SJSA1 (cell line): Measurements from ENCODE around the gene PRKCE. TPM values are rescaled to one million over a fixed set of nuclear protein-coding genes. Genes with fewer than 3 reads are reported as not detected.

Experiments
- DNase-seq, 2 experiments: peaks; one replicate each; pipeline ENCODE4 v3.0.0-alpha.2; 2015 to 2020; ENCODE audit warnings: low spot score in 2 of 2, low read depth in 1 of 2
- H3K27ac ChIP-seq: fragments of 250-450 bp; sonication (Bioruptor Pico); 2 replicates; pipeline ENCODE4 v1.5.1; 2020; ENCODE audit warnings: mild to moderate bottlenecking, moderate library complexity
- H3K27me3 ChIP-seq: fragments of 250-450 bp; sonication (Bioruptor Pico); replicated peaks from 2 replicates; pipeline ENCODE4 v1.5.1; 2020; ENCODE audit warnings: mild to moderate bottlenecking, moderate library complexity
- H3K36me3 ChIP-seq: fragments of 250-450 bp; sonication (Bioruptor Pico); 2 replicates; pipeline ENCODE4 v1.5.1; 2020; ENCODE audit warnings: mild to moderate bottlenecking
- H3K4me1 ChIP-seq: fragments of 250-450 bp; sonication (Bioruptor Pico); replicated peaks from 2 replicates; pipeline ENCODE4 v1.6.1; 2021; ENCODE audit warnings: mild to moderate bottlenecking
- H3K4me3 ChIP-seq: fragments of 250-450 bp; sonication (Bioruptor Pico); 2 replicates; pipeline ENCODE4 v1.5.1; 2020; ENCODE audit warnings: mild to moderate bottlenecking
- H3K9me3 ChIP-seq: fragments of 250-450 bp; sonication (Bioruptor Pico); replicated peaks from 2 replicates; pipeline ENCODE4 v1.5.1; 2020; ENCODE audit warnings: mild to moderate bottlenecking
- total RNA-seq: library from RNA; depleted of rRNA; stranded (reverse); fragments of >200 nt; shearing (Covaris generic); gene quantifications from 2 replicates; pipeline ENCODE4 v1.2.3, GENCODE V29; 2014

Gene PRKCE
- total RNA-seq, 1 experiment from 2014 or later, result 43.3 TPM

- H3K4me3 ChIP-seq, result no peak overlapping the region
- no peaks in the 10 kb centered on the region for H3K4me1 ChIP-seq
- no peak overlapping the region for H3K27ac ChIP-seq
- no peak for DNase-seq
- no peaks in the 10 kb centered on the region for H3K9me3 ChIP-seq
- no peaks in the 10 kb centered on the region for H3K27me3 ChIP-seq
- no peaks in the 10 kb centered on the region for H3K36me3 ChIP-seq
Measured at GRCh38 chr2:45721150-45721549, 69.7 kb downstream of the PRKCE start.

DNA sequence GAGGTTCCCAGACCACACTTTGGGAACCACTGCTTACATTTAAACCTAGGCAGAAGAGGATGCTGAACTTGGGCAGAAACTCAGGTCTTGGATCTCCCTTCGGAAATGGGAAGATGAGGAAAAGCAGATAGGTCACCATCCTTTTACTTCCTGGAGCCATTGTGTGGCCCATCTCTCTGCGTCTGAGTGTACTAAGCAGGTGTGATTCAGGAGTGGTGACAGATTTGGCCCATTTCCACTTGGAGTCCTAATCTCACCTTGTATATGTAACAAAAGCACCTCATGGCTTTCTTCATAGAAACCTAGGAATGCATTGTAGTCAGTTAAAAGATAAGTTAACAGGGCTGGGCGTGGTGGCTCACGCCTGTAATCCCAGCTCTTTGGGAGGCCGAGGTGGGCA lies 71.0 kb downstream of the PRKCE start:
- H3K4me3 ChIP-seq, result no peak overlapping the region
- DNase-seq, result no peak
- H3K27ac ChIP-seq, result no peak overlapping the region
- H3K9me3 ChIP-seq, result no peaks in the 10 kb centered on the region
- no peaks in the 10 kb centered on the region for H3K27me3 ChIP-seq
- H3K4me1 ChIP-seq, result no peaks in the 10 kb centered on the region
- no peaks in the 10 kb centered on the region for H3K36me3 ChIP-seq

DNA sequence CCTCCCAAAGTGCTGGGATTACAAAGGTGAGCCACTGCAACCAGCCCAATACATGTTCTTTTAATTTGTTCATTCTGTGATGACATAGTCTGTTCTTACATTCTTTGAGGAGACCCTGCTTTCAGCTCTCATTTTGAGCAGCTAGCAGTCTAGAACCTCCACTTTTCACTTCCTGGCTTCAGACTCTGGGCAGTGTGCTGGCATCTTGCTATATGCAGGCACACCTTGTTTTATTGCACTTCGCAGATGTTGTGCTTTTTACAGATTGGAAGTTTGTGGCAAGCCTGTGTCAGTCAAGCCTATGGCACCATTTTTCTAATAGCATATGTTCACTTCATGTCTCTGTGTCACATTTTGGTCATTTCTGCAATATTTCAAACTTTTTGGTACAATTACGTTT lies 72.4 kb downstream of the PRKCE start:
- no peaks in the 10 kb centered on the region for H3K36me3 ChIP-seq
- no peak overlapping the region for H3K27ac ChIP-seq

GRCh38 chr2:45724335-45724734 lies 72.9 kb downstream of the PRKCE start:
- no peaks in the 10 kb centered on the region for H3K4me1 ChIP-seq
- no peak overlapping the region for H3K27ac ChIP-seq
- DNase-seq, result no peak
- H3K36me3 ChIP-seq, result no peaks in the 10 kb centered on the region
- no peaks in the 10 kb centered on the region for H3K27me3 ChIP-seq
- H3K4me3 ChIP-seq, result no peak overlapping the region
- H3K9me3 ChIP-seq, result no peaks in the 10 kb centered on the region

More for the DNA sequence above, 72.4 kb downstream of the PRKCE start:
- Histone ChIP-seq H3K27me3 (no peaks in the 10 kb centered on the region), H3K9me3 (no peaks in the 10 kb centered on the region), H3K4me1 (no peaks in the 10 kb centered on the region), H3K4me3 (no peak overlapping the region)
- no peak for DNase-seq

DNA sequence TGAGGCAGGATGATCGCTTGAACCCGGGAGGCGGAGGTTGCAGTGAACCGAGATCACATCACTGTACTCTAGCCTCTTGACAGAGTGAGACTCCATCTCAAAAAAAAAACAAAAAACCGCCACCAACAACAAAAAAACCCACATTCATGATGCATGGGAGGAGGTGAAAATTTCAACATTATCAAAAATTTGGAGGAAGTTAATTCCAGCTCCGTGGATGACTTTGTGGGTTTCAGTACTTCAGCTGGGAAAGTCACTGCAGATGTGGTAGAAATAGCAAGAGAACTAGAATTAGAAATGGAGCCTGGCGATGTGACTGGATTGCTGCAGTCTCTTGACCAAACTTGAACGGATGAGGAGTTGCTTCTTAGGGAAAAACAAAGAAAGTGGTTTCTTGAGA lies 74.3 kb downstream of the PRKCE start:
- Histone ChIP-seq H3K4me1 (no peaks in the 10 kb centered on the region), H3K9me3 (no peaks in the 10 kb centered on the region), H3K36me3 (no peaks in the 10 kb centered on the region), H3K27me3 (no peaks in the 10 kb centered on the region), H3K27ac (no peak overlapping the region), H3K4me3 (no peak overlapping the region)
- DNase-seq, result no peak

- H3K4me3 ChIP-seq, result no peak overlapping the region
Measured at GRCh38 chr2:45726188-45726587, 74.7 kb downstream of the PRKCE start.

DNA sequence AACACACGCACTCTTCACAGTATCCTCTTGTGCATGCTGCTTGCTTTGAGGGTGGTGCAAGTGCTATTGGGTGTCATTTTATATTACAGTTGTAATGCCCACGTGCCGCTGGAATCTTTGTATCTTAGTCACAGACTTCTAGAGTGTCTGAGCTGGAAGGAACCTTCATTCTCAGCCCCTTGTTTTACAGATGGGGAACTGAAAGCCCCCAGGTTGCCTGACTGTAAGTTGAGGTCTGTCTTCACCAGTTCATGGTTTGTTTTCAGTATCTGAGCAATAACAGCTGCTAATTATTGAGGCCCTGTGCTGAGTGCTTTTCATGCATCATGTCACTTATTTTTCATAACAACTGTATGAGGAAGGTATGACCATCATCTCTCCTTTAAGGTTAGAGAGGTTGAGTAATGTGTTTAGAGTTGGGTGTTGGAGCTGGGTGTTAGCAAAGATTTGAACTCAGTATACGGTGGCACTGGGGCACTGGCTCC lies 77.0 kb downstream of the PRKCE start:
- H3K27ac ChIP-seq, result no peak overlapping the region
- no peaks in the 10 kb centered on the region for H3K36me3 ChIP-seq
- no peaks in the 10 kb centered on the region for H3K4me1 ChIP-seq
- no peaks in the 10 kb centered on the region for H3K9me3 ChIP-seq
- H3K4me3 ChIP-seq, result no peak overlapping the region
- H3K27me3 ChIP-seq, result no peaks in the 10 kb centered on the region
- no peak for DNase-seq

More at GRCh38 chr2:45726188-45726587, 74.7 kb downstream of the PRKCE start:
- DNase-seq, result no peak
- H3K27ac ChIP-seq, result no peak overlapping the region
- no peaks in the 10 kb centered on the region for H3K9me3 ChIP-seq
- H3K36me3 ChIP-seq, result no peaks in the 10 kb centered on the region
- H3K27me3 ChIP-seq, result no peaks in the 10 kb centered on the region
- no peaks in the 10 kb centered on the region for H3K4me1 ChIP-seq

DNA sequence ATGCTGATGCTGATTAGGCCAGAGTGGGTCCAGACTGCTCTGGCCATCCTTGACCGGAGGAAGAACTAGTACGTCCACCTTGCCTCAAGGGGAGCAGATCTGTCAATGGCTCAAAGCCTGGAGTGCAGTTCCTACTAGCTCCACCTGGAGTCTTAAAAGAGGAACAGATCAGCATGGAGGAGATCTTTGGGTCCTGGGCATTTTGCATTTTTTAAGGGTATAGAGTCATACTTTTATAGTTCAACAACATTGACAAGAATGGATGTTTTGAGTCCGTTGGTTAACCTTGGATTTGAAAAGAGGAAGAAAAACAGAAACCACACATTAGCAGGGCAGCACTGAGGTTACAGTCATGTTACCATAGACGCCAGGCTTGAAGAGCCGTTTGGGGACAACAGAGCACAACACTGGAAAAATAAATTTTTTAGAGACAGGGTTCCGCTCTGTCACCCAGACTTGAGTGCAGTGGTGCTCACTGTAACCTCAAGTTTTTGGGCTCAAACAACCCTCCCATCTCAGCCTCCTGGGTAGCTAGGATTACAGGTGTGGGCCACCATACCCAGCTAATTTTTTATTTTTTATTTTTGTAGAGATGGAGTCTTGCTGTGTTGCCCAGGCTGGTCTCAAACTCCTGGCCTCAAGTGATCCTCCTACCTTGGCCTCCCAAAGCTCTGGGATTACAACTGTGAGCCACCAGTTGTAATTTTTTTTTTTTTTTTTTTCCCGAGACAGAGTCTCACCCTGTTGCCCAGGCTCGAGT lies 78.5 kb downstream of the PRKCE start:
- Histone ChIP-seq H3K4me3 (no peak overlapping the region), H3K4me1 (no peaks in the 10 kb centered on the region), H3K27me3 (no peaks in the 10 kb centered on the region), H3K9me3 (no peaks in the 10 kb centered on the region), H3K36me3 (no peaks in the 10 kb centered on the region), H3K27ac (no peak overlapping the region)
- no peak for DNase-seq

GRCh38 chr2:45731141-45731540 lies 79.7 kb downstream of the PRKCE start:
- Histone ChIP-seq H3K9me3 (no peaks in the 10 kb centered on the region), H3K36me3 (no peaks in the 10 kb centered on the region), H3K4me1 (no peaks in the 10 kb centered on the region), H3K4me3 (no peak overlapping the region), H3K27ac (no peak overlapping the region), H3K27me3 (no peaks in the 10 kb centered on the region)
- no peak for DNase-seq

- H3K4me3 ChIP-seq, result no peak overlapping the region
- no peaks in the 10 kb centered on the region for H3K4me1 ChIP-seq
- DNase-seq, result no peak
- no peaks in the 10 kb centered on the region for H3K36me3 ChIP-seq
- H3K27me3 ChIP-seq, result no peaks in the 10 kb centered on the region
- H3K9me3 ChIP-seq, result no peaks in the 10 kb centered on the region
- H3K27ac ChIP-seq, result no peak overlapping the region
Measured at GRCh38 chr2:45732436-45732835, 81.0 kb downstream of the PRKCE start.

DNA sequence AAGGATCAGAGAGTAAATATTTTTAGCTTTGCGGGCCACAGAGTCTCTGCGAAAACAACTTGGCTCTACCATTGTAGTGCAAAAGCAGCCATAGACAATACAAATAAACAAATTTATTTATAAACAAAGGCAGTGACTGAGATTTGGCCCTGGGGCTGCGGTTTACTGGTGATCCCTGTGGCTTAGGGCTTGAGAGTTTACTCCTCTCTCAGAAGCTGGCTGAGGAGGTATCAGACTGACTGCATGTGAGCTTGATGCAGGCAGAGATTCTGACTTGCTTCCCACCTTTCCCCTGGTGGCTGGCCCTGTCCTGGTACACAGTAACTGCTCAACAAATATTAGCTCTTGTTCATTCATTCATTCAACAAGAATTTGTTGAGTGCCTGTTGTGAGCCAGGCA lies 81.5 kb downstream of the PRKCE start:
- Histone ChIP-seq H3K27ac (no peak overlapping the region), H3K27me3 (no peaks in the 10 kb centered on the region), H3K36me3 (no peaks in the 10 kb centered on the region), H3K9me3 (no peaks in the 10 kb centered on the region), H3K4me1 (no peaks in the 10 kb centered on the region), H3K4me3 (no peak overlapping the region)
- peak in 1 of 2 experiments; percentile 5 for DNase-seq

- no peak for DNase-seq
- Histone ChIP-seq H3K27ac (no peak overlapping the region), H3K27me3 (no peaks in the 10 kb centered on the region), H3K9me3 (no peaks in the 10 kb centered on the region), H3K36me3 (no peaks in the 10 kb centered on the region), H3K4me3 (no peak overlapping the region), H3K4me1 (no peaks in the 10 kb centered on the region)
Measured at GRCh38 chr2:45734336-45734735, 82.9 kb downstream of the PRKCE start.

- H3K27ac ChIP-seq, result no peak overlapping the region
- H3K27me3 ChIP-seq, result no peaks in the 10 kb centered on the region
- no peaks in the 10 kb centered on the region for H3K36me3 ChIP-seq
- H3K4me1 ChIP-seq, result no peaks in the 10 kb centered on the region
- no peak for DNase-seq
- H3K9me3 ChIP-seq, result no peaks in the 10 kb centered on the region
- H3K4me3 ChIP-seq, result no peak overlapping the region
Measured at GRCh38 chr2:45734952-45735351, 83.5 kb downstream of the PRKCE start.

DNA sequence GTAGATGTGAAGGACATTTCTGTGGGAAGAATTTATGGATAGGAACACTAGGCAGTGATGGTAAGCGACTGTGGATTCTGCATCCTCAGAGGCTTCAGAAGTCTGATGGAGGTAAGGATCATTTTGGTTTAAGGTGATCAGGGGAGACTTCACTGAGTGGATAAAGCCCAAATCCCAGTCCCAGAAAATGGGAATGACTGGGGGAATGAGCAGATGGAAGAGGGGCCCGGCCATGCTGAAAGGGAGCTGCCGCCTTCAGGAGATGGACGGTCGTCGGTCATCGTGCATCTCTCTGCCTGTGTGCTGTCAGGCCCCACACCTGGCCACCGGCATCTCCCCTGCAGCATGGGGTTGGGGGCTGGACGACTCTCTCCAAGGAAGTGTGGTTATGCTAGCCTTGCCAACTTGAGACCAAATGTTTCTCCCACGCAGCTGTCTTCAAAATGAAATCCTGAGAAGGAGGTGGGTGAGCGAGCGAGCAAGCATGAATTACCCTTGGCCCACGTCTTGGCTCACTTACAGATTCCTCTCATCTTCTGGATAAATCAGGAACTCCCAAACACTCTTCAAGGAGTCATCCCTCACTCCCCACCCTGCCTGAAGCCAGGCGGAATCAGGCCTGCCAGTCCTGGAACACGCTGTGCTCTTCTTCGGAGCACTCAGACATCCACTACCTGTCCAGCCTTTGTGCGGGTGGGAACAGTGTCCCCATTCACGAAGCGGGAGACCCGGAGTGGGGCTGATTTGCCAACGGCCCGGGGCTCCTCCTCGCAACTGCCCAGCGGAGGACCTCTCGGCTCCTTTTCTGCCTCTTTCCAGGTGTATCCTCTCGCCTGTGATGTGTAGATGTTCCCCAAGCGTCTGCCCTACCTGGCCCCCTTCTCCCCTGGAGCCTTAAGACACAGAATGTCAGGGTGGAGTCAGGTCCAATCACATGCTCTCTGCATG lies 85.6 kb downstream of the PRKCE start:
- DNase-seq, result no peak
- no peaks in the 10 kb centered on the region for H3K4me1 ChIP-seq
- H3K27ac ChIP-seq, result no peak overlapping the region
- H3K27me3 ChIP-seq, result no peaks in the 10 kb centered on the region
- no peaks in the 10 kb centered on the region for H3K36me3 ChIP-seq
- H3K4me3 ChIP-seq, result no peak overlapping the region
- H3K9me3 ChIP-seq, result no peaks in the 10 kb centered on the region
